ENCODE data around the gene LENG8.

The LENG8 gene

GRCh38 chr19:54422136-54422535 lies 26.9 kb upstream of the LENG8 start:
- ChIA-PET CTCF (interaction anchor here (1.0 to 1.6 kb wide), 5 partner anchors 9 to 56 kb away, joined by 3 to 5 read pairs (median 3); no protein-coding TSS in a partner anchor), POLR2A (interaction anchor here (0.6 to 2.7 kb wide), 3 partner anchors 8 to 221 kb away, joined by 3 to 7 read pairs (median 4); partner anchors contain the start of genes LENG8 and RPS9)
- TF ChIP-seq REPIN1 (tag by site-specific recombination; IDR thresholded peaks at IDR 0.05; ENCODE audit: low read depth), result no peak
- TF ChIP-seq ZNF544 (tag by site-specific recombination; IDR thresholded peaks at IDR 0.05), result no peak
- TF ChIP-seq ZNF555 (tag by site-specific recombination; conservative IDR thresholded peaks at IDR 0.05), result no peak
- no peak for TF ChIP-seq ZNF223 (tag by site-specific recombination; IDR thresholded peaks at IDR 0.05)
- TF ChIP-seq KLF10 (tag by site-specific recombination; IDR thresholded peaks at IDR 0.05), result no peak
- TF ChIP-seq AEBP2 (tag by site-specific recombination; IDR thresholded peaks at IDR 0.05; ENCODE audit: borderline replicate concordance), result no peak
- TF ChIP-seq ZSCAN18 (tag by site-specific recombination; IDR thresholded peaks at IDR 0.05), result no peak
- TF ChIP-seq HOXD13 (CRISPR knock-in tag; IDR thresholded peaks at IDR 0.05; ENCODE audit: borderline replicate concordance), result no peak
- no peak for TF ChIP-seq ZNF549 (tag by site-specific recombination; IDR thresholded peaks at IDR 0.05)
- TF ChIP-seq ZNF391 (tag by site-specific recombination; IDR thresholded peaks at IDR 0.05; ENCODE audit: borderline replicate concordance, low read depth), result no peak
- no peak for TF ChIP-seq TRIM28 (IDR thresholded peaks at IDR 0.05; ENCODE audit: borderline replicate concordance, low read length)
- TF ChIP-seq ZNF2 (tag by site-specific recombination; IDR thresholded peaks at IDR 0.05), result no peak
- TF ChIP-seq ZNF529 (tag by site-specific recombination; IDR thresholded peaks at IDR 0.05; ENCODE audit: insufficient replicate concordance), result no peak
- TF ChIP-seq TCF7L2 (IDR thresholded peaks at IDR 0.05; ENCODE audit: borderline replicate concordance, low read depth, low read length), result no peak
- no peak for TF ChIP-seq ZBTB44 (tag by site-specific recombination; IDR thresholded peaks at IDR 0.05)
- no peak for TF ChIP-seq ZNF624 (tag by site-specific recombination; IDR thresholded peaks at IDR 0.05)
- TF ChIP-seq ELK4 (IDR thresholded peaks at IDR 0.05; ENCODE audit: borderline replicate concordance, low read depth, low read length), result no peak
- TF ChIP-seq GLIS1 (tag by site-specific recombination; IDR thresholded peaks at IDR 0.05), result no peak

GRCh38 chr19:54424201-54424600 lies 24.8 kb upstream of the LENG8 start:
- Histone ChIP-seq H3K27ac (ENCODE audit: extremely low read depth, low read depth, low read length) (no peak overlapping the region), H3K36me3 (ENCODE audit: control insufficient read depth in 2 of 2, insufficient read depth in 1 of 2, low read length in 2 of 2) (no peaks in the 10 kb centered on the region), H3K9me3 (ENCODE audit: control insufficient read depth, insufficient read depth, low read depth, low read length) (no peaks in the 10 kb centered on the region), H3K4me1 (ENCODE audit: control insufficient read depth, insufficient read depth, low read length) (no peaks in the 10 kb centered on the region), H3K4me3 (ENCODE audit: low read depth, low read length) (no peak overlapping the region)
- TF ChIP-seq KLF10 (tag by site-specific recombination; IDR thresholded peaks at IDR 0.05), result no peak
- no peak for TF ChIP-seq HOXD13 (CRISPR knock-in tag; IDR thresholded peaks at IDR 0.05; ENCODE audit: borderline replicate concordance)
- no peak for TF ChIP-seq INSM2 (tag by site-specific recombination; IDR thresholded peaks at IDR 0.05)
- TF ChIP-seq ZNF610 (tag by site-specific recombination; IDR thresholded peaks at IDR 0.05; ENCODE audit: borderline replicate concordance), result no peak
- no peak for TF ChIP-seq ZNF514 (tag by site-specific recombination; IDR thresholded peaks at IDR 0.05)
- no peak for TF ChIP-seq ZNF416 (tag by site-specific recombination; IDR thresholded peaks at IDR 0.05)
- TF ChIP-seq AEBP2 (tag by site-specific recombination; IDR thresholded peaks at IDR 0.05; ENCODE audit: borderline replicate concordance), result no peak
- no peak for TF ChIP-seq ZNF335 (tag by site-specific recombination; conservative IDR thresholded peaks at IDR 0.05)
- TF ChIP-seq ZSCAN23 (tag by site-specific recombination; IDR thresholded peaks at IDR 0.05), result no peak
- TF ChIP-seq ZNF23 (tag by site-specific recombination; IDR thresholded peaks at IDR 0.05; ENCODE audit: borderline replicate concordance), result no peak
- no peak for TF ChIP-seq MZF1 (tag by site-specific recombination; IDR thresholded peaks at IDR 0.05; ENCODE audit: borderline replicate concordance)
- ChIA-PET CTCF (no interaction called here), POLR2A (interaction anchor here (1.1 to 2.8 kb wide), 2 partner anchors 9 to 25 kb away, joined by 4 to 10 read pairs; partner anchors contain the start of gene LENG8)

More at GRCh38 chr19:54422136-54422535, 26.9 kb upstream of the LENG8 start:
- Histone ChIP-seq H3K9me3 (ENCODE audit: control insufficient read depth, insufficient read depth, low read depth, low read length) (no peaks in the 10 kb centered on the region), H3K36me3 (ENCODE audit: control insufficient read depth in 2 of 2, insufficient read depth in 1 of 2, low read length in 2 of 2) (no peaks in the 10 kb centered on the region), H3K27ac (ENCODE audit: extremely low read depth, low read depth, low read length) (no peak overlapping the region), H3K4me3 (ENCODE audit: low read depth, low read length) (no peak overlapping the region), H3K4me1 (ENCODE audit: control insufficient read depth, insufficient read depth, low read length) (no peaks in the 10 kb centered on the region)

Measured in HEK293 (cell line).